ENCODE data around the gene NXN.
"Not testable (repeated sequence)": the region's sequence is repeated elsewhere in the genome, so short reads cannot be mapped to it uniquely, and the experiment has no call there.

Gene NXN

GRCh38 chr17:855569-855968, 124.0 kb downstream of the NXN start:
- no peak for DNase-seq

GRCh38 chr17:852850-853249, 126.7 kb downstream of the NXN start:
- not testable (repeated sequence) for DNase-seq

- no peak for DNase-seq
Observed at GRCh38 chr17:852349-852748, 127.2 kb downstream of the NXN start.

GRCh38 chr17:851924-852323, 127.7 kb downstream of the NXN start:
- no peak for DNase-seq

GRCh38 chr17:850851-851763, 128.5 kb downstream of the NXN start:
- DNase-seq: no peak

- no peak for DNase-seq
Observed at GRCh38 chr17:850086-850850, 129.3 kb downstream of the NXN start.

GRCh38 chr17:848402-848801, 131.2 kb downstream of the NXN start:
- DNase-seq: no peak

- DNase-seq: no peak
Observed at GRCh38 chr17:846901-847843, 132.4 kb downstream of the NXN start.

- DNase-seq: no peak
Observed at GRCh38 chr17:841313-841712, 138.3 kb downstream of the NXN start.

- DNase-seq: no peak
Observed at GRCh38 chr17:838486-838885, 141.1 kb downstream of the NXN start.

GRCh38 chr17:836151-836550, 143.4 kb downstream of the NXN start:
- no peak for DNase-seq

- not testable (repeated sequence) for DNase-seq
Observed at GRCh38 chr17:835721-836120, 143.9 kb downstream of the NXN start.

GRCh38 chr17:835263-835662, 144.3 kb downstream of the NXN start:
- DNase-seq: no peak

- DNase-seq: no peak
Observed at GRCh38 chr17:834136-834535, 145.4 kb downstream of the NXN start.

- no peak for DNase-seq
Observed at GRCh38 chr17:830950-831349, 148.6 kb downstream of the NXN start.

- no peak for DNase-seq
Observed at GRCh38 chr17:830381-830780, 149.2 kb downstream of the NXN start.

- not testable (repeated sequence) for DNase-seq
Observed at GRCh38 chr17:829614-830013, 150.0 kb downstream of the NXN start.

GRCh38 chr17:828761-829160, 150.8 kb downstream of the NXN start:
- DNase-seq: no peak

GRCh38 chr17:826778-827177, 152.8 kb downstream of the NXN start:
- DNase-seq: no peak

- DNase-seq: no peak
Observed at GRCh38 chr17:825216-825615, 154.4 kb downstream of the NXN start.

- DNase-seq: no peak
Observed at GRCh38 chr17:824378-824777, 155.2 kb downstream of the NXN start.

- no peak for DNase-seq
Observed at GRCh38 chr17:823501-823902, 156.1 kb downstream of the NXN start.

- no peak for DNase-seq
Observed at GRCh38 chr17:819251-819650, 160.3 kb downstream of the NXN start.
